Retinal pigment epithelial cell (primary cell): Measurements from ENCODE around the gene CPNE9.

Experiments used
- DNase-seq: peaks from one replicate; pipeline ENCODE4 v3.0.0-alpha.2; 2010; ENCODE audit warnings: low read depth
- H3K4me3 ChIP-seq: 2 replicates; pipeline ENCODE4 v1.5.1; 2011; ENCODE audit warnings: mild to moderate bottlenecking, low read length, control low read depth, moderate library complexity
- CTCF ChIP-seq: conservative IDR thresholded peaks from 2 replicates; pipeline ENCODE4 v1.5.1; 2011; ENCODE audit warnings: low read depth, low read length, control low read depth, inconsistent platforms

CPNE9 gene

GRCh38 chr3:9745521-9745920 is 41.9 kb downstream of the CPNE9 start:
- DNase-seq, result no peak
- no peak overlapping the region for H3K4me3 ChIP-seq
- no peak for TF ChIP-seq CTCF

GRCh38 chr3:9746330-9746729 is 42.7 kb downstream of the CPNE9 start:
- TF ChIP-seq CTCF, result no peak
- peak; percentile 58 for DNase-seq
- H3K4me3 ChIP-seq, result no peak overlapping the region

GRCh38 chr3:9747267-9747666 is 43.6 kb downstream of the CPNE9 start:
- H3K4me3 ChIP-seq, result no peak overlapping the region
- no peak for TF ChIP-seq CTCF
- DNase-seq, result no peak

- TF ChIP-seq CTCF, result no peak
- no peak for DNase-seq
Observed at GRCh38 chr3:9748031-9748430, 44.4 kb downstream of the CPNE9 start.

GRCh38 chr3:9749296-9749644 is 45.6 kb downstream of the CPNE9 start:
- H3K4me3 ChIP-seq, result peak overlapping the region; percentile 79
- no peak for TF ChIP-seq CTCF
- DNase-seq, result no peak

More at GRCh38 chr3:9748031-9748430, 44.4 kb downstream of the CPNE9 start:
- no peak overlapping the region for H3K4me3 ChIP-seq

GRCh38 chr3:9749645-9750555 is 46.3 kb downstream of the CPNE9 start, which contains the start of gene OGG1:
Gene OGG1, plus strand, starts transcription at chr3:9749952. Its CDS starts 335 bp downstream, at chr3:9750287.
- H3K4me3 ChIP-seq, result peak within 1 kb of the TSS; percentile 79
- no peak for TF ChIP-seq CTCF

More at GRCh38 chr3:9749645-9750555, 46.3 kb downstream of the CPNE9 start, which contains the start of gene OGG1:
- DNase-seq, result peak; percentile 93
